NCI-H748 (cell line): ENCODE measurements around the gene NSUN2.
A peak's percentile ranks its signal among the peaks of the same experiment; 100 is the strongest.

Experiments used
- DNase-seq: peaks from one replicate; lab custom pipeline; 2025; ENCODE audit not compliant: unreplicated experiment; lab: John Stamatoyannopoulos, UW

NSUN2 gene

DNA sequence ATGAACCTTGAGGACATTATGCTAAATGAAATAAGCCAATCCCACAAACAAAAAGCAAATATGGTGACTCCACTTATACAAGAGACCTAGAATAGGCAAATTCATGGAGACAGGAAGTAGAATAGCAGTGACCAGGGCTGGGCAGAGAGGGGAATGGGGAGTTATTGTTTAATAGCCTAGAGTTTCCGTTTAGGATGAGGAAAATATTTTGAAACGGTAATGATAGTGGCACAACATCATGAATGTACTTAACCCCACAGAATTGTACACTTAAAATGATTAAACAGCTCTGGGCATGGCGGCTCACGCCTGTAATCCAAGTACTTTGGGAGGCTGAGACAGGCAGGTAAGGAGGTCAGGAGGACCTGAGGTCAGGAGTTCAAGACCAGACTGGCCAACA, 65.8 kb downstream of the NSUN2 start:
- DNase-seq, result no peak

DNA sequence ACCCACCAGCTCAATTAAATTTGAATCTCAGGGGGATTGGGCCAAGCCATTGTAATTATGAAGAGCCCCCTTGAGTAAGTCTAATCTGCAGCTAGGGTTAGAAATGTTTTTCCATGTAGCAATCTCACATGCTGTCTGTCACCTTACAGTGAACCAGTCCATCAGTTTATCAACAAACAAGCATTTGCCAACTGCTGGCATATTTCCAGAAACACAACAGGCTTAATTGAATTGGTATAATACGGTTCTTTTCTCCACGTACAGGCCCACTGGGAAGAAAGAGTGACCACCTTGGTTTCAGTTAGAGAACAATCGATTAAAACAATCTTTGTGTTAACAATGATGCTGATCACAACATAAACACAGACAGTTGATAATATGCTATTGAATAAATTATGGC, 67.4 kb downstream of the NSUN2 start:
- peak; percentile 99 for DNase-seq

DNA sequence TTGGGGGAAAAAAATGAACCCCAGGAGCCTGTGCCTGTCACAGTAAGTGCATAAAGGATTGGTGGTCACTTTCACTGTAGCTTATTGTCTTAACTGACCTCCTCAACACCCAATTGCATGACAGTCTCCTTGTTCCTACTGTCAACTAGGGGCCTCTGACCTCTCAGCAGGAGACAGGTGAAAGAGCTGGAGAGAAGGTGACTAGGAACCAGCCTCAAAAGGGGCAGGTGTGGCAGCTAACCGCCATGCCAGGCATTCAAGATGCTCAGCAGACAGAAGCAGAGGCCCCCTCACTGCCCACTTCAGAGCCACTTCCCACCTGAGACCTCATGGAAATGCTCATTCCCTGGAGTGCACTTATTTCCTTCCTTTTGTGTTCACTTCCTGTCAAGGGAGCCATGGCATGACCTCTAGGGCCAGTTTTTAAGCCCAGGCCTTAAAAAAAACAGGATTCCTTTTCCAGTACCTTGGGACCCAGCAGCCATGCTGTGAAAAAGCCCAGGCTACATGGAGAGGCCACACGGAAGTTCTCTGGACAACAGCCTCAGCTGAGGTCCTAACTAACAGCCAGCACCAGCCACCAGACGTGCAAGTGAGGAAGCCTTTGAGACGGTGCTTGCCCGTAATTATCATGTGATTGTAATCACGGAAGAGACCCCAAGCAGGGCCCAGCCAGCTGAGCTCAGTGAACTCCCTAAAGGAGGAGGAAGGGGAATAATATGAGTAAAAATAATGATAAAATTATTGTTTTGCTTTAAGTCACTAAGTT, 74.9 kb downstream of the NSUN2 start:
- DNase-seq, result no peak

DNA sequence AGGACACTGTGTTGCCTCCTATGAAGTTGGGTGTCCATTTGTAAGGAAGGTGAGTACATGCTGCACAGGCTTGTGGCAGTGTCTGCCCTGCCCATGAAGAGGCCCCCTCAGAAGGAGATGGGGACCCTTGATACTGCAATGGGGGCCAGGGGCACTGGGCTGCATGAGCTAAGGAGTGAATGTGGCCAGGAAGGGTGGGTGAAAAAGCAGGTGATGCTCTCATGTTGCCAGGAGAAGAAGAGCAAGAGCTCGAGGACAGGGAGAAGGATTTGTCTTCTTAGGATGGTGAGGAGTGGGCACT, 76.1 kb downstream of the NSUN2 start:
- DNase-seq, result no peak

DNA sequence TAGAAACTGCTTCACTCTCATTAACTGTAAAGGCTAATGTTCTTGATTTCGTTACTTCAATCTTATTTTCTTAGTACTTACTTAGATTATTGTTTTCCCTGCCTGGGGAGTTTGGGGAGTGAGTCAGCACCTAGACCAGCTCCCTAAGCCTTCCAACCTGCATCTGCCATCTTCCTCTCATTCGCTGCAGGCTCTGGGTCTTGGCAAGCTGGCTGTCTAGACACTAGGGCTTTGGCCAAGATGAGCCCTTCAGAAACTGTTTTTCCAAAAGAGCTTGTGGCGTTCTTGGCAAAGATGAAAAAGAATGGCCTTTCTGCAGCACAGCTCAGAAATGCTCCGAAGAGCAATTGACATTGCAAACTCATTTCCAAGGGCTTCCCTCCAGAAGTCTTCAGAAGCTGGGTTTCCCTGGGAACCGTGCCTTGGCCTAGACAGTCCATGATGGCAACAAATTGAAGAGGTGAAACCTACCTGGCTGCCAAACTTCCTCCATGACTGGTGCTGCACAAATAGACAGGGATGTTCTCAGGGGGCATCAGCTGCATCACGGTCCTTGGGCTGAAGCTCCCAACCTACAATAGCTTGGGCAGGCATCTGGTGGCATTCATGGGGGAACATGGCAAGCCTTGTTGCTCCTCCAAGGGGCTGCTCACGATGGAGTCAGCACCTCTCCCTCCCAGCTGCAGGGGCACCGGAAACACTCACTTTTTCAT, 76.6 kb downstream of the NSUN2 start:
- no peak for DNase-seq

DNA sequence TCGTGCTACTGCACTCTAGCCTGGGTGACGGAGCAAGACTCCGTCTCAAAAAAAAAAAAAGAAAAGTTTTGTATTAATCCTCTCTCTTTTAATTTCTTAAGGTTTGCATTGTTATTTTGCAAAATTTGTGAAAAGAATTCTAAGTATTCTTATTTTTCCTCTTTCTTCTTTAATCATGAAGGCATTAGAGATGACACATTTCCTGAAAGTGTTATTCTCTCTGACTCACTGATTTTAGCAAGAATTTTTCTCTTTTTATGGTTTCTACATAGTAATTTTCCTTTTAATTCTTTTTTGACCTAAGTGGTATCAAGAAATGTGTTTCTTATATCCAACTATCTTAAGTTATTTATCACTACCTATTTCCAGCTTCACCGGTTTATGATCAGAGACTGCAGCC, 78.0 kb downstream of the NSUN2 start:
- no peak for DNase-seq

DNA sequence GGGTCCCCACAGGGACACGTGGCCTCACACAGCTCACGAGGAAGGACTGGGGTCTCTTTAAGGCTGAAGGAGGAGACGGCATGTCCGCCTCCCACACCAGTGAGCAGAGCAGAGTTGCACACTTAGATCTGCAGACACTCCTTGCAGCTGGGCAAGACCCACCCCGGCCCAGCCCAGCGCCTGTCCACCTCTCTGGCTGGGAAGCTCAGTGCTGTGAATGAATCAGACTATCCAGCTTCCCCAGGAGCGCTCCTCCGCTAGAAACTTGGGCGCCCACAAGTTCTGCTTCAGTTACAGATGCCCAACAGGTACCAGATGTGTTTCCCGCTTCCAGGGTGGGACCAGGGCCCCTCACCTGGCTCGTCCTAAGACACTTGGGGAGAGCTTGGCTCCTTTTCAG, 78.9 kb downstream of the NSUN2 start:
- DNase-seq, result no peak

DNA sequence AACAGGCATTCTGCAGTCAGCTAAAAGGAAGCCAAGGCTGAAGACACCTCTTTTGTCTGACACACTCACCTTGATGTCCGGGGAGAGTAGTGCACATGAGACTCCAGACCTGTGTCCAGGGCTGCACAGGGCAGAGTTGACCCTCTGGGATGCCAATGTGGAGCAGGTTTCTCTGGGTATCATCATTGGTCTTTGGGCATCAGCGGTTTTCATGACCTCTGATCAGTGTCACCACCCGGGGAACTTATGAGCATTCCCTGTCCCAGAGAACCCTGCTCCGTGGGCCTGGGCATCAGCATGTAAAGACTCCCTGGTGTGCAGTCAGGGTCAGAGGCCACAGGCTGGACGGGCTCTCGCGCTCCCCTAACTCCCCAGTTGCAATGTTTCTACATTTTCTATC, 80.2 kb downstream of the NSUN2 start:
- DNase-seq, result no peak

DNA sequence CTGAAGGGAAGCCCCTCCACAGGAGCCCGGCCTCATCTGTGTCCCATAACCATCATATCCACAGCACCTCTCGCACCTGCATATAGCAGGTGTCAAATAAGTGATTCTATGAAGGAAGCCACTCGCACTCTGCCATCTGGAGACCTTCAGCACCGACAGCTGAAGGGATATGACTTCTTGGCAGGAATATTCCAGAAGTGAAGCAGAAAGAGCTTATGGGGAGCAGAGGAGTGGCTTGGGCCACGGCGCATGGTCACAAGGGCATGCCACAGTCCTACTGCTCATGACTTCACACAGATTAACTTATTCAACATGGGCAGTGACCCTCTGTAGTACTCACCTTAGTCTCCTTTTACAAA, 80.9 kb downstream of the NSUN2 start:
- DNase-seq, result no peak

DNA sequence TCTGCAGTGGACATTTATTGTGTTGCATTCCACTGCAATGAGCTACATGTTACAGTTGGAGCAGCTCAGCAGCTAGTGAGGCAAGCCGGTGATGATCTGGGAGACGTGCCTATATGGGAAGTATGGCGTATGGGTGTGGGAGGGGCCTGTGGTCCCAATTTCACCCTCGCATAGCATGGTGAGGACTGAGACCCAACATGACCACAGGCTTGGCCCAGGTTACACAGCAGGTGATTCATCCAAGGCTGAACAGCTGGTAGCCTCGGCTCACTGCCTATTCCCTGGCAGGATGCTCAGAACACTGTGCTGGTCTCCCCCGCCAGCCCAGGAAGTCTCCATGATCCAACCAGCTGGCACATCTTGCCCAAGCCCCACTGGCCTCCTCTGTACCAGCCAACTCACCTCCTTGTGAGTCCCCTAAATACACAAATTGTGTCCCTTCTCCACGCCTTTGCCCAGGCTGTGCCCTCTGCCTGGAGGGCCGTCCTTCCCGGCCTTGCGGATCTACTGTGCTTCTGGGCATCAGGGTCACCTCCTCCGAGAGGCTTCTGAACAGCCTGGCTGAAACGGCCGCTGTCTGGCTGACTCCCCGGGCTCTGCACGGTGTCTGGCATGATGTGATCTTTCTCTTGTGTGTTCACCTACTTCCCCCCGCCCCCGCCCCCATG, 81.4 kb downstream of the NSUN2 start:
- no peak for DNase-seq

DNA sequence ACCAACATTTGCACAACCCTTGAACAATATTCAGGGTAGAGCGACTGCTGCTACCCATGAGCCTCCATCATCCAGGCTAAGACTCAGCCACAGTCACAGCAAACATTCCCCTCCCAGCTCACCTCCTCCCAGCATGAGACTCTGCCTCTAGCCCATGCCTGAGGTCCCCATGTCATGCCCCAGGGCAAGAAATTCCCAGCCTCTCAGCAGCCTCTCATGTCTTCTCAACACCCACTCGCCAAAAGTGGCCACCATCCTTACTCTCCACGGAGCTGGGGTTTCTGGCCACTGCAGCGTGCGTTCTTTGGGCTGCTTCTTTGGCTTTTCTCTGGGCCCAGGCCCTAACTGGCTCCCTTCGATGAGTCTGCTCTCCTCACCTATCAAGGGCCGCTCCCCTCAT, 82.2 kb downstream of the NSUN2 start:
- DNase-seq, result no peak
